AG10803 (cell line): ENCODE measurements around the gene CD300C.

Experiments
- DNase-seq: peaks from one replicate; pipeline ENCODE4 v3.0.0; 2010; ENCODE audit warnings: low read depth
- H3K4me3 ChIP-seq: 2 replicates; pipeline ENCODE4 v1.5.1; 2011; ENCODE audit warnings: mild to moderate bottlenecking, low read length, control low read depth
- CTCF ChIP-seq: conservative IDR thresholded peaks from 2 replicates; pipeline ENCODE4 v1.5.1; 2011; ENCODE audit warnings: mild to moderate bottlenecking, low read length, control low read depth, inconsistent platforms

Gene CD300C

GRCh38 chr17:74569020-74570003, 23.4 kb upstream of the CD300C start:
- H3K4me3 ChIP-seq: no peak overlapping the region
- peak; percentile 96 for DNase-seq
- TF ChIP-seq CTCF: no peak

- no peak for TF ChIP-seq CTCF
- DNase-seq: peak; percentile 21
- H3K4me3 ChIP-seq: no peak overlapping the region
These were observed 22.4 kb upstream of the CD300C start for GRCh38 chr17:74568106-74568873.

- no peak for DNase-seq
- TF ChIP-seq CTCF: no peak
- no peak within 1 kb of the TSS for H3K4me3 ChIP-seq
These were observed 21.5 kb upstream of the CD300C start, which contains the start of gene CD300H for GRCh38 chr17:74567397-74567796. Gene CD300H, minus strand, starts transcription at chr17:74567509.

- H3K4me3 ChIP-seq: no peak overlapping the region
- peak; percentile 11 for DNase-seq
These were observed 20.3 kb upstream of the CD300C start for GRCh38 chr17:74566132-74566753.

GRCh38 chr17:74565126-74565525, 19.2 kb upstream of the CD300C start:
- no peak for DNase-seq
- no peak for TF ChIP-seq CTCF
- no peak overlapping the region for H3K4me3 ChIP-seq

More at GRCh38 chr17:74566132-74566753, 20.3 kb upstream of the CD300C start:
- TF ChIP-seq CTCF: peak; percentile 56

- TF ChIP-seq CTCF: no peak
- DNase-seq: no peak
- H3K4me3 ChIP-seq: no peak overlapping the region
These were observed 17.4 kb upstream of the CD300C start for GRCh38 chr17:74563358-74563757.
